ENCODE data around the gene FAM168A.

Gene FAM168A

GRCh38 chr11:73422886-73423285 is 175.0 kb downstream of the FAM168A start:
- H3K4me3 ChIP-seq (ENCODE audit: insufficient read depth, low read depth, low read length): no peak overlapping the region
- H3K27me3 ChIP-seq (ENCODE audit: control insufficient read depth, insufficient read depth, low read length, poor library complexity, severe bottlenecking): no peaks in the 10 kb centered on the region
- 90 to 96% methylated on average over 4 of the region's 4 CpGs for WGBS, 2 experiments
- H3K4me1 ChIP-seq (ENCODE audit: control insufficient read depth, insufficient read depth, low read length): no peaks in the 10 kb centered on the region
- H3K9me3 ChIP-seq (ENCODE audit: control insufficient read depth, low read length): no peaks in the 10 kb centered on the region
- H3K27ac ChIP-seq (ENCODE audit: insufficient read depth, low read depth, low read length, poor library complexity, severe bottlenecking): no peak overlapping the region
- no peaks in the 10 kb centered on the region for H3K36me3 ChIP-seq (ENCODE audit: control insufficient read depth, insufficient read depth, low read length)

GRCh38 chr11:73420136-73420535 is 177.8 kb downstream of the FAM168A start:
- no peak overlapping the region for H3K4me3 ChIP-seq (ENCODE audit: insufficient read depth, low read depth, low read length)
- no peak overlapping the region for H3K27ac ChIP-seq (ENCODE audit: insufficient read depth, low read depth, low read length, poor library complexity, severe bottlenecking)

GRCh38 chr11:73416786-73417185 is 181.1 kb downstream of the FAM168A start:
- no peaks in the 10 kb centered on the region for H3K36me3 ChIP-seq (ENCODE audit: control insufficient read depth, insufficient read depth, low read length)
- no peaks in the 10 kb centered on the region for H3K4me1 ChIP-seq (ENCODE audit: control insufficient read depth, insufficient read depth, low read length)
- H3K9me3 ChIP-seq (ENCODE audit: control insufficient read depth, low read length): no peaks in the 10 kb centered on the region
- no peak overlapping the region for H3K27ac ChIP-seq (ENCODE audit: insufficient read depth, low read depth, low read length, poor library complexity, severe bottlenecking)
- H3K27me3 ChIP-seq (ENCODE audit: control insufficient read depth, insufficient read depth, low read length, poor library complexity, severe bottlenecking): no peaks in the 10 kb centered on the region
- H3K4me3 ChIP-seq (ENCODE audit: insufficient read depth, low read depth, low read length): no peak overlapping the region
- WGBS, 2 experiments: 93 to 94% methylated on average over 2 of the region's 2 CpGs

More at GRCh38 chr11:73420136-73420535, 177.8 kb downstream of the FAM168A start:
- H3K36me3 ChIP-seq (ENCODE audit: control insufficient read depth, insufficient read depth, low read length): no peaks in the 10 kb centered on the region
- no peaks in the 10 kb centered on the region for H3K9me3 ChIP-seq (ENCODE audit: control insufficient read depth, low read length)
- no peaks in the 10 kb centered on the region for H3K4me1 ChIP-seq (ENCODE audit: control insufficient read depth, insufficient read depth, low read length)
- H3K27me3 ChIP-seq (ENCODE audit: control insufficient read depth, insufficient read depth, low read length, poor library complexity, severe bottlenecking): no peaks in the 10 kb centered on the region

- Histone ChIP-seq H3K27ac (ENCODE audit: insufficient read depth, low read depth, low read length, poor library complexity, severe bottlenecking) (no peak overlapping the region), H3K4me3 (ENCODE audit: insufficient read depth, low read depth, low read length) (no peak overlapping the region), H3K9me3 (ENCODE audit: control insufficient read depth, low read length) (no peaks in the 10 kb centered on the region), H3K4me1 (ENCODE audit: control insufficient read depth, insufficient read depth, low read length) (no peaks in the 10 kb centered on the region), H3K36me3 (ENCODE audit: control insufficient read depth, insufficient read depth, low read length) (no peaks in the 10 kb centered on the region), H3K27me3 (ENCODE audit: control insufficient read depth, insufficient read depth, low read length, poor library complexity, severe bottlenecking) (no peaks in the 10 kb centered on the region)
- WGBS, 2 experiments: 93 to 100% methylated on average over 3 to 4 of the region's 4 CpGs
Observed at GRCh38 chr11:73415854-73416615, 181.9 kb downstream of the FAM168A start.

- Histone ChIP-seq H3K27ac (ENCODE audit: insufficient read depth, low read depth, low read length, poor library complexity, severe bottlenecking) (no peak overlapping the region), H3K4me1 (ENCODE audit: control insufficient read depth, insufficient read depth, low read length) (no peaks in the 10 kb centered on the region), H3K36me3 (ENCODE audit: control insufficient read depth, insufficient read depth, low read length) (no peaks in the 10 kb centered on the region), H3K27me3 (ENCODE audit: control insufficient read depth, insufficient read depth, low read length, poor library complexity, severe bottlenecking) (no peaks in the 10 kb centered on the region), H3K4me3 (ENCODE audit: insufficient read depth, low read depth, low read length) (no peak overlapping the region), H3K9me3 (ENCODE audit: control insufficient read depth, low read length) (no peaks in the 10 kb centered on the region)
- 88 to 96% methylated on average over 1 of the region's 1 CpG for WGBS, 2 experiments
Observed at GRCh38 chr11:73414977-73415651, 182.8 kb downstream of the FAM168A start.

GRCh38 chr11:73413256-73413655 is 184.7 kb downstream of the FAM168A start:
- H3K9me3 ChIP-seq (ENCODE audit: control insufficient read depth, low read length): no peaks in the 10 kb centered on the region
- no peaks in the 10 kb centered on the region for H3K4me1 ChIP-seq (ENCODE audit: control insufficient read depth, insufficient read depth, low read length)
- no peak overlapping the region for H3K4me3 ChIP-seq (ENCODE audit: insufficient read depth, low read depth, low read length)
- no peak overlapping the region for H3K27ac ChIP-seq (ENCODE audit: insufficient read depth, low read depth, low read length, poor library complexity, severe bottlenecking)
- no peaks in the 10 kb centered on the region for H3K27me3 ChIP-seq (ENCODE audit: control insufficient read depth, insufficient read depth, low read length, poor library complexity, severe bottlenecking)
- H3K36me3 ChIP-seq (ENCODE audit: control insufficient read depth, insufficient read depth, low read length): no peaks in the 10 kb centered on the region
- 90% methylated on average over 2 of the region's 2 CpGs; no CpG with 5 or more reads in 1 of the 2 experiments for WGBS, 2 experiments

GRCh38 chr11:73412308-73412707 is 185.6 kb downstream of the FAM168A start:
- Histone ChIP-seq H3K4me1 (ENCODE audit: control insufficient read depth, insufficient read depth, low read length) (no peaks in the 10 kb centered on the region), H3K4me3 (ENCODE audit: insufficient read depth, low read depth, low read length) (no peak overlapping the region), H3K27ac (ENCODE audit: insufficient read depth, low read depth, low read length, poor library complexity, severe bottlenecking) (no peak overlapping the region), H3K27me3 (ENCODE audit: control insufficient read depth, insufficient read depth, low read length, poor library complexity, severe bottlenecking) (no peaks in the 10 kb centered on the region), H3K9me3 (ENCODE audit: control insufficient read depth, low read length) (no peaks in the 10 kb centered on the region), H3K36me3 (ENCODE audit: control insufficient read depth, insufficient read depth, low read length) (no peaks in the 10 kb centered on the region)
- WGBS, 2 experiments: 69 to 70% methylated on average over 3 of the region's 3 CpGs

GRCh38 chr11:73411031-73411430 is 186.9 kb downstream of the FAM168A start:
- 88 to 92% methylated on average over 2 of the region's 2 CpGs for WGBS, 2 experiments
- H3K36me3 ChIP-seq (ENCODE audit: control insufficient read depth, insufficient read depth, low read length): no peaks in the 10 kb centered on the region
- H3K27ac ChIP-seq (ENCODE audit: insufficient read depth, low read depth, low read length, poor library complexity, severe bottlenecking): no peak overlapping the region
- H3K27me3 ChIP-seq (ENCODE audit: control insufficient read depth, insufficient read depth, low read length, poor library complexity, severe bottlenecking): no peaks in the 10 kb centered on the region
- H3K4me1 ChIP-seq (ENCODE audit: control insufficient read depth, insufficient read depth, low read length): no peaks in the 10 kb centered on the region
- no peaks in the 10 kb centered on the region for H3K9me3 ChIP-seq (ENCODE audit: control insufficient read depth, low read length)
- H3K4me3 ChIP-seq (ENCODE audit: insufficient read depth, low read depth, low read length): no peak overlapping the region

- Histone ChIP-seq H3K36me3 (ENCODE audit: control insufficient read depth, insufficient read depth, low read length) (no peaks in the 10 kb centered on the region), H3K4me1 (ENCODE audit: control insufficient read depth, insufficient read depth, low read length) (no peaks in the 10 kb centered on the region), H3K27ac (ENCODE audit: insufficient read depth, low read depth, low read length, poor library complexity, severe bottlenecking) (no peak overlapping the region), H3K27me3 (ENCODE audit: control insufficient read depth, insufficient read depth, low read length, poor library complexity, severe bottlenecking) (no peaks in the 10 kb centered on the region), H3K4me3 (ENCODE audit: insufficient read depth, low read depth, low read length) (no peak overlapping the region), H3K9me3 (ENCODE audit: control insufficient read depth, low read length) (no peaks in the 10 kb centered on the region)
- 86 to 90% methylated on average over 1 of the region's 1 CpG for WGBS, 2 experiments
Observed at GRCh38 chr11:73410627-73411026, 187.3 kb downstream of the FAM168A start.

GRCh38 chr11:73409431-73409830 is 188.5 kb downstream of the FAM168A start:
- no peak overlapping the region for H3K27ac ChIP-seq (ENCODE audit: insufficient read depth, low read depth, low read length, poor library complexity, severe bottlenecking)
- no peaks in the 10 kb centered on the region for H3K4me1 ChIP-seq (ENCODE audit: control insufficient read depth, insufficient read depth, low read length)
- 95 to 96% methylated on average over 8 of the region's 8 CpGs for WGBS, 2 experiments
- H3K9me3 ChIP-seq (ENCODE audit: control insufficient read depth, low read length): no peaks in the 10 kb centered on the region
- H3K36me3 ChIP-seq (ENCODE audit: control insufficient read depth, insufficient read depth, low read length): no peaks in the 10 kb centered on the region
- no peak overlapping the region for H3K4me3 ChIP-seq (ENCODE audit: insufficient read depth, low read depth, low read length)
- no peaks in the 10 kb centered on the region for H3K27me3 ChIP-seq (ENCODE audit: control insufficient read depth, insufficient read depth, low read length, poor library complexity, severe bottlenecking)
